GM13976 (cell line): Measurements from ENCODE around the gene BTNL2.

Experiments
- DNase-seq: peaks from one replicate; pipeline ENCODE4 v3.0.0; 2012; ENCODE audit warnings: low spot score
- CTCF ChIP-seq: IDR thresholded peaks from 2 replicates; pipeline ENCODE4 v1.5.1; 2012; ENCODE audit warnings: borderline replicate concordance, mild to moderate bottlenecking; ENCODE audit not compliant: insufficient read depth; ENCODE audit errors: extremely low read depth, missing control alignments, control extremely low read depth
- in situ Hi-C: fragments of 300-500 bp; cut with MboI; formaldehyde crosslinking; loops from one replicate; pipeline ENCODE4 v1.12.0; 2022; ENCODE audit warnings: low sequenced_read_pairs, mixed read lengths, inconsistent platforms; ENCODE audit not compliant: unreplicated experiment

The BTNL2 gene

GRCh38 chr6:32353348-32353747 lies 53.6 kb downstream of the BTNL2 start:
- no peak for DNase-seq
- in situ Hi-C loops, result no loop called here
- TF ChIP-seq CTCF, result no peak
